Activated naive CD8-positive, alpha-beta T cell treated with anti-CD3 and anti-CD28 coated beads, Interleukin-2, amount 50 U/mL, for 16 hours (primary cell): ENCODE results near the gene OR8D4.
"Not testable (repeated sequence)": the region's sequence is repeated elsewhere in the genome, so short reads cannot be mapped to it uniquely, and the experiment has no call there.

ENCODE experiments used
- DNase-seq: peaks from one replicate; pipeline ENCODE4 v3.0.0-alpha.2; 2020; ENCODE audit warnings: low read depth, low spot score

The OR8D4 gene

GRCh38 chr11:123901867-123902266 lies at the start of gene OR8D4:
OR8D4 (plus strand) TSS chr11:123902167; CDS start chr11:123906432, 4,265 bp downstream.
- no peak for DNase-seq

DNA sequence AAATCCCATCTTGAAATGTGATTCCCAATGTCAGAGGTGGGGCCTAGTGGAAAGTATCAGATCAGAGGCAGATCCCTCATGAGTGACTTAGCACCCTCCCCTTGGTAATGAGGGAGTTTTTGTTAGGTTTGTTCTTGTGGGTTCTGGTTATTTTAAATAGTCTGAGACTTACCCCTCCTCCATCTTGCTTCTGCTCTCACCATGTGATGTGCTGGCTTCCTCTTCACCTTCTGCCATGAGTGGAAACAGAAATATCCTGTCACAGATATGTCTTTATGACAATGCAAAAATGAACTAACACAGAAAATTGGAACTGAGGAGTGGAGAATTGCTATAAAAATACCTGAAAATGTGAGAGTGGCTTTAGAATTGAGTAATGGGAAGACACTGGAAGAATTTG lies 49.6 kb upstream of the OR8D4 start:
- no peak for DNase-seq

DNA sequence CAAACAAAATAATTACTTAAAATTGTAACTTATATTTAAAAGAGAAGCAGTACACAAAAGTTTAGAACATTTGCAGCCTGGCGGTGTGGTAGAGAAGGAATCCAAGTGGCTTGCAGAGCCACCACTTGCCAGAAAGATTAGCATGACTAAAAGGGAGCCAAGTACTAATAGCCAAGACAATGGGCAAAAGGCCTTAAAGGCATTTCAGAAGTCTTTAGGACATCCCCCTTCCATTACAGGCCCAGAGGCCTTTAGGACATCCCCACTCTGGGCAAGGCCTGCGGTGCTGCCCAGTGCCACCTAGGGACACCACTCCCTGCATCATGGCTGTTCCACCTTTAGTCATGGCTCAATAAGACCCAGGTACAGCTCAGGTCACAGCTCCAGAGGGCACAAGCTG lies 48.9 kb upstream of the OR8D4 start:
- no peak for DNase-seq

DNA sequence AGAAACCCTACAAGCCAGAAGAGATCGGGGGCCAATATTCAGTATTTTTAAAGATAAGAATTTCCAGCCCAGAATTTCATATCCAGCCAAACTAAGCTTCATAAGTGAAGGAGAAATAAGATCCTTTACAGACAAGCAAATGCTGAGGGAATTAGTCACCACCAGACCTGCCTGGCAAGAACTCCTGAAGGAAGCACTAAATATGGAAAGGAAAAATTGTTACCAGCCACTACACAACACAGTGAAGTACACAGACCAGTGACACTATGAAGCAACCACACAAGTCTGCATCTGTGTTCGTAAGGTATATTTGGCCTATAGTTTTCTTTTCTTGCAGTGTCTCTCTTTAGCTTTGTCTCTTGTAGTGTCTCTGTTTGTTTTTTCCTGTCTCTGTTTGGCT lies 45.5 kb upstream of the OR8D4 start:
- DNase-seq = no peak

GRCh38 chr11:123859731-123860130 lies 42.2 kb upstream of the OR8D4 start:
- no peak for DNase-seq

- not testable (repeated sequence) for DNase-seq
Measured at GRCh38 chr11:123865293-123865692, 36.7 kb upstream of the OR8D4 start.

DNA sequence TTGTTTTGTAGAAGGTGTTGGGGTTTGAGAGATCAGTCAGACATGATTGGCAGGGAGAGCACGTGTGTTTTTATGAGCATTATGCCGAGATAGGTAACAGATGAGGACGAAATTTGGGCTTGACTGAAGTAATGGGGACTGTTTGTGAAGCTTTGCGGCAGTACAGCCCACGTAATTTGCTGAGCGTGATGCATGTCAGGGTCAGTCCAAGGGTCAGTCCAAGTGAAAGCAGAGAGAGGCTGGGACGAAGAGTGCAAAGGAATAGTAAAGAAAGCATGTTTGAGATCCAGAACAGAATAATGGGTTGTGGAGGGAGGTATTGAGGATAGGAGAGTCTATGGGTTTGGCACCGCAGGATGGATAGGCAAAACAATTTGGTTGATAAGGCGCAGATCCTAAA lies 34.2 kb upstream of the OR8D4 start:
- DNase-seq = not testable (repeated sequence)

- DNase-seq = no peak
Measured at GRCh38 chr11:123880912-123881311, 21.1 kb upstream of the OR8D4 start.

GRCh38 chr11:123885570-123885969 lies 16.4 kb upstream of the OR8D4 start, which contains the start of gene TMEM225:
TMEM225 (minus strand) TSS chr11:123885670; CDS start chr11:123885425, 245 bp downstream.
- DNase-seq = no peak

DNA sequence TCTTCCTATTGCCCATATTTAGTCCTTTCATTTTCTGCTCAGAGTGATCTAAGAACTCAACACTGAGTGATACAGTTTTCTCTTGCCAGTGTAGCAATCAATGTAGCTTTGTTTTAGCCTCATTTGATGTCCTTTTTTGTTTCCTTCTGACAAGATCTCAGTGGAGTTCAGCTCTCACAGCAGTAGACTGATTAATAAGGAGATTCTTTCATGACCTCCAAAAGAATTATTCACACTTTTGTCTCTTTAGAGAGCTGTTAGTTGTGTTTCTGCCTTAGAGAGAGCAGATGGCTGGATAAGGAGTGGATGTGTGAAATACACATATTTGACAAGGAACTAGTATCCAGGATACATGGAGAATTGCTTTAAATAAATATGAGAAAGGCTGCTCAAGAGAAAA lies 9.9 kb upstream of the OR8D4 start:
- no peak for DNase-seq

DNA sequence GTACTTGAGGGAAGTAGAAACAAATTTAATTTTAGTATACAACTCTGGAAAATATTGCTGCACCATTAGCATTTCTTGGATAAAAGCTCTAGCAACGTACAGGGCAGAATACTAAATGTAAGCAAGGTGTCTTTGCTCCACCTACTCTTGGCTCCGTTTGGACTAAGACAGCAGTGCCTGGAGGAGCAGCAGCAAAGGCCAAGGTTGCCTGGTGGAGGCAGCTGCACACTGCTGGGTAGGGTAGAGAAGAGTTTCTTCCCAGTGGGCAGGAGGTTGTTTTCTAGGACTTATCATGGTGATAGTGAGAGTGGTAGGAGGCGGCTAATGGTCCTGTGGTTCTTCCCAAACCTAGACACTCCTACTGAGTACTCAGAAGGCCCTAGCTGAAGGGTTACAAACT lies 2.2 kb upstream of the OR8D4 start:
- DNase-seq = no peak

GRCh38 chr11:123903932-123904331 lies 2.0 kb downstream of the OR8D4 start:
- no peak for DNase-seq

- no peak for DNase-seq
Measured at GRCh38 chr11:123904932-123905331, 3.0 kb downstream of the OR8D4 start.

- DNase-seq = no peak
Measured at GRCh38 chr11:123905826-123906225, 3.9 kb downstream of the OR8D4 start.

DNA sequence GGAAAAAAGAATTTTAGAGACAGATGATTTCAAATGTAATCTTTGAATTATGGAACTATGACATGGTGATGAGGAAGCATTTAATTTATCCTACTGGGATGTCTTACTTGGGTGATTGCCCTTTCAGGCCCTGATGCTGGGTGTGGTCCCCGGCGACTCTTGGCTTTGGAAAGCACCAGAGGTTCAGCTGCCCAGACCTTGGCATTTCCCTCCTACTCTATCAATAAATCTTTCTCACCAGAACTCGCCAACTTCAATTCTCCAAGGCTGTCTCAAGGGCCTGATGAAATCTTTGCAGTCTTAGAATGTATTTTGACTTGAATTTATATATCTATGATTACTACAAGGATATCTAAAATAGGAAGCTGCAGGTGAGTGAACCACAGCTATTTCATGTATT lies 19.0 kb downstream of the OR8D4 start:
- no peak for DNase-seq

GRCh38 chr11:123924027-123924426 lies 22.1 kb downstream of the OR8D4 start:
- no peak for DNase-seq

GRCh38 chr11:123939317-123939716 lies 37.4 kb downstream of the OR8D4 start, which contains the start of gene OR4D5:
OR4D5 (plus strand) TSS chr11:123939617; CDS start chr11:123939617, 0 bp downstream.
- no peak for DNase-seq

- DNase-seq = no peak
Measured at GRCh38 chr11:123942413-123942812, 40.4 kb downstream of the OR8D4 start.

DNA sequence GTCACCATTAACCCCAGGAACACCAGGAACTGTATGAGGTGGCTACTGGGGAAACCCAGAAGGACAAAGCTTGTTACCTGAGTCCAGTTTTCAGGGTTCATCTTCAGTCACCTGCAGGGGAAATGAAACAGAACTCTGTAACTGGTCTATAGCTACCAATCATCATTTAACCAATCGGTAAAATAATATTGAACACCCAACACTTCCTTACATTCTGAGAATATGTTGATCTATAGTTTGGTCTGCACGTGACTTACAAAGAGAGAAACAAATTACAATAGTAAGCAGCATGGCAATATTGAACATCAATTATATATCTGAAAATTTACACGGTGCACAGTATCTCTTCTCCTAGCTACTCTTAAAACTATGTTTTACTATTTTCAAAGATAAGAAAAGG lies 41.8 kb downstream of the OR8D4 start, which contains the start of gene OR6T1:
Gene OR6T1, minus strand, starts transcription at position 101 of the 400 bp plus-strand sequence. Its CDS starts 0 bp downstream, at position 101.
- DNase-seq = no peak

GRCh38 chr11:123945132-123945531 lies 43.2 kb downstream of the OR8D4 start:
- no peak for DNase-seq

- DNase-seq = no peak
Measured at GRCh38 chr11:123956752-123957151, 54.8 kb downstream of the OR8D4 start.
